ENCODE measurements around the gene TM7SF2.

- no peak for TF ChIP-seq CTCF (conservative IDR thresholded peaks at IDR 0.05)
- no peak for TF ChIP-seq EZH2 (IDR thresholded peaks at IDR 0.05; ENCODE audit: low read depth)
These were observed 15.5 kb upstream of the TM7SF2 start, which contains the start of gene VPS51 for GRCh38 chr11:65095974-65096806.
